ENCODE data around the gene HINT2.

HINT2 gene

DNA sequence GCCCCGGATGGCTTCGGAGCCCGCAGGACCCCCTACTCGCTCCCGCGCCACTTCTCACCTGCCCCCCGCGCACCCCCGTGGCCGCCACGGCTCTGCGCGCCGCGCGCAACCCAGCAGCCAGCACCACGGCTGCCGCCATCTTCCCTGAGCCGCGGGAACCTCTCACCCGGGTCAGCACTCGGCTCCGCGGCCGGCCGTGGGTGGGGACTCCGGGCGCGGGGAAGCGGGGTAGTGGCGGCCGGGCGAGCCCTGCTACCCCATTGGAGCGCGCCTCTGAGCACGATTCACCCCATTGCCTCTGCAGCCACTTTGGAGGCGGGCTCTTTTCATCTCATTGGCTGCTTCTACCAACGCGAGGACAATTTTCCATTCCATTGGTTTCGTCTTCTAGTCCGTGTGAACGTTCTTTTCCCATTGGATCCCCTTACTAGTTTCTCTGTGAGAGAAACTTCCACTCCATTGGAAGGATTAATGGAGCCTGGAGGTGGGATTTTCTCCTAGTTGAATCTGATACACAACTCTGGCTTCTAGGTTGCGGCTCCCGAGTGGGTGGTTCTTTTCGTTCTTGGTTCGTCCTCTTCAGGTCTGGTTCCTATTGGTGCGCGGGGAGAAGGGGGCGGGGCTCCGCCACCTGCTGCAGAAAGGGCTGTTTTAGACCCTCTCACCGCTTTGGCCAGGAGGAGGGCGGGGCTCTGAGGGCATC is at the start of gene HINT2:
Gene HINT2 (minus strand): TSS at position 202 of the 703 bp plus-strand sequence. CDS start 63 bp downstream, at position 139.
- peak; percentile 98 for DNase-seq (ENCODE audit: low spot score)

DNA sequence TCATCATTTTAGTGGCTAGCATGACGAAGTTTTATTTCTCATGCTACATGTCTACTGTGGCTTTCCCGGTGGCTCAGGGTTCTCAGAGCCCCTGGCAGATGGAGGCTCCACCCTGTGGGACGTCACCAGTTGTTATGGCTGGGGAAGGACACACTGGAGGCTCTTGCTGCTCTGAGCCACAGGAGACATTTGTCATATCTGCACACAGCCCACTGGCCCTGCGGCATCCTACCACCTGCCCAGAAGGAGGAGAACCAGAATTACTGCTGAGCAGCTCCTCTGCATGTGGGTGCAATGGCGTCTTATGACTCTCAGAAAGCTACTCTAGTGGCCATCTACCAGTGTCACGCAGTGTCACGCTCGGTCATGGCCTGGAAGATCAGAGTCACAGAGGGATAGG is 48.7 kb upstream of the HINT2 start:
- DNase-seq (ENCODE audit: low spot score) = no peak

DNA sequence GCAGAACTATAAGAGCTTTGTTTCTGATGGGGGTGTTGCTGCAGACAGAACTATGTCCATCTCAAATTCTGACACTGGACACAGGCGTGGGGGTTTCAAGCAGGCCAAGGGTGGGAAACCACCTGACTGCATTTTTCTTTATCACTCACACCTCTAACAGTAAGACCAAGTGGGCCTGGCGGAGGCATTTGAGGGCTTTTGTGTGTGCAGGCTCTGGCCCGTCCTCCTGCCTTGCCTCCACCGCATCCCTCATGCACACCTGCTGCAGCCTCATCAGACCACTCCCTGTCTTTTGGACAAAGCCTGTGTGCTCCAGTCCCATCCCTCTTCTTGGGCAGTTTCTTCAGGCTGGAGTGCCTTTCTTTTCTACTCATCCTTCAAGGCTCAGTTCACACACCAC is 47.5 kb upstream of the HINT2 start:
- DNase-seq (ENCODE audit: low spot score) = no peak

DNA sequence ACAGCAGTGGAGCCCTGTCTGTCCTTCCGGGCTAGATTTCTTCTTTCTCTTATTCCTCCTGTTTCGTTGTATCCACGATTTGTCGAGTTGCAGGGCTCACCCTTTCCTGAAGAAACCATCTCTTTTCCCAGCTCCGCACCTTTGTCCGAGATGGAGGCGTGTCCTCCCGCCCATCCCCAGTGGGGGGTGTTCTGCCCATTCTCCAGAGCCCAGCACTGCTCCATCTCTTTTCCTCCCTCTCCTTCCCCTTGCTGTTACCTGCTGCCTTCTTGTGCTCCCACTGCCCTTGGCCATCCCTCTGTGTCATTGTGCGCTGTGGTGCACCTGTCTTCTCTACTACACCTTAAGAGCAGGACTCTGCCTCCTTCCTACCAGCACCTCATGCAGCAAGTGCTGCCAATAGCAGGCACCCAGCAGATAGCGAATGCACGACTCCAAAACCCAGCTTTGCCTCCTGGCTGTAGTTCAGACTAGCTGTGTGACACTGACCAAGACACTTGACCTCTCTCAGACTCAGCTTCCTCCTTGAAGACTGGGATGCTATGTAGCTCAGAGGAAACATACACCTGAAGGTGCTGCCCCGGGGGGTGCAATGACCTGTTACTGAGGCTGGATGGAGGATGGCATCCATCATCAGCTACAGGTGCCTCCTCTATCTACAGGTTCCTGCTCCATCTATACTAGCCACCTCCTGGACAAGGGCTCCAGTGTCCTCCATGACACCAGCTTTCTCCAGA is 46.5 kb upstream of the HINT2 start:
- no peak for DNase-seq (ENCODE audit: low spot score)

DNA sequence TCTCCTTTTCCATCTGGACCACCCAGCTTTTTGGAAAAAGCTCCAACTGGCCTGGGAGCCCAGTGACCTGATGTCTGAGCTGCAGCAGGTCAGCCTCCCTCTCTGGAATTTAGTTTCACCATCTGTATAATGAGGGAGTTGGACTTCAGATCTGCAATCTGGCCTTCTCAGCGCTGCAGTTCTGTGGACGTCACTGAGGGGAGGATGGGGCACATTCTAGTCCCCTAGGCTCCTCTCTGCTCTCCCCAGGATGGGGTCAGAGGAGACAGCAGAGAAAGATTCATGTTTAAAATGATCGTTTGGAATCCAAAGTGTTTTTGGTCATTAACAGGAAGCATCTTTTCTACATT is 45.1 kb upstream of the HINT2 start:
- DNase-seq (ENCODE audit: low spot score) = no peak

DNA sequence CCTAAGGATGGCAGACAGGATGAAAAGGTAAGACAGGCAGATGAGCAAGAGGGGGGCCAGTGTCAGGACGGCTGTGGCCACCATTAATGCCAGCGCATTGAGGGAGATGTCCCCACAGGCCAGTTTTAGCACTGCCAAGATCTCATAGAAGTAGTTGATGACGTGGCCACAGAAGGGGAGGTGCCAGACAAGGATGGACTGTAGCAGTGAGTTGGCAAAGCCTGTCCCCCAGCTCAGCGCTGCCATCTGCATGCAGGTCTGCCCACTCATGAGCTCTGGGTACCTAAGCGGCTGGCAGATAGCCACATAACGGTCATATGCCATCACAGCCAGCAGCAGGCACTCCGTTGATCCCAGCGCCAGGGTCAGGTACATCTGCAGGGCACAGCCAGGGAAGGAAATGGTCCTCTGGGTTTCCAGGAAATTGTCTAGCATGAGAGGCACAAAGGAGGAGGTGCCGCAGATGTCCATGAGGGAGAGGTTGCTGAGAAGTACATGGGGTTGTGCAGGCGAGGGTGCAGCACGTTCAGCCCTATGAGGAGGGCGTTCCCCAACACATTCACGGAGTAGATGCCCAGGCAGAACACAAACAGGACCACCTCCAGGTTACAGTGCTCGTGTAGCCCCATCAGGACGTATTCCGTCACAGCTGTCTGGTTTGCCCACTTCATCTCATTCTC is 44.6 kb upstream of the HINT2 start:
- peak; percentile 44 for DNase-seq (ENCODE audit: low spot score)

DNA sequence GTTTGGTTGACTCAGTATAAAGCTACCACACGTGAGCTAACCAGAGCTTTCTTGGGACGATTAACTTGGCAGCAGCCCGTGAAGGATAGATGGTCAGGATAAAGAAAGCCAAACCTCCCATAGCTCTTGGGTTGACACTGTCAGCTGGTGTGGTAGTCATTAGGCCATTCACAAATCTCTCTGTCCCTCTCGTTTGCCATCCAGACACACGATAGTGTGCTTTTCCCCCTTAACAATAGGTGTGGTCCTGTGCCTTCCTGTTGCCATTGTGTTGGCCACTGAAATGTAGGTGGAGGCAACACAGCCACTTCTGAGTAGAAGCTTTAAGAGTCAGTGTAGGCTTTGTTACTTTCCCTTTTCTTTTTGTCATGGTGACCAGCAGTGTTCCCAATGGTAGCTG is 43.6 kb upstream of the HINT2 start:
- no peak for DNase-seq (ENCODE audit: low spot score)

DNA sequence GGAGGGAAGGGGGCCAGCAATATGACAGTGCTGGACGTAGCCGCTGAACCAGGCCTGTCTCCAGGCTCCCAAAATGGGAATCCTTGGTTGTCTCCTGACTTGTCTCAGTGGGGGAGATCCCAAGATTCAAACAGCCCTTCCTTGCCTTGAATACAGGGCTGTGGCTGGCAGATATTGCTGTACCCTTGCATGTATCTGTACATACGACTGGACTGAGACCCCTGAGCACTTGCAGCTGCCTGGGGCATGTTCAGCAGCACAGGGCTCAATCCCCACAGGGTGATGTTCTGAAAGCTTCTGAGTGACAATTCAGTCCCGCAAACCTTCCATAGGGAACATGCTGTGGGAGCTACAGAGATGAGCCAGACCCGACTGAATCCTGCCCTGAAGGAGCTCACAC is 42.0 kb upstream of the HINT2 start:
- no peak for DNase-seq (ENCODE audit: low spot score)

DNA sequence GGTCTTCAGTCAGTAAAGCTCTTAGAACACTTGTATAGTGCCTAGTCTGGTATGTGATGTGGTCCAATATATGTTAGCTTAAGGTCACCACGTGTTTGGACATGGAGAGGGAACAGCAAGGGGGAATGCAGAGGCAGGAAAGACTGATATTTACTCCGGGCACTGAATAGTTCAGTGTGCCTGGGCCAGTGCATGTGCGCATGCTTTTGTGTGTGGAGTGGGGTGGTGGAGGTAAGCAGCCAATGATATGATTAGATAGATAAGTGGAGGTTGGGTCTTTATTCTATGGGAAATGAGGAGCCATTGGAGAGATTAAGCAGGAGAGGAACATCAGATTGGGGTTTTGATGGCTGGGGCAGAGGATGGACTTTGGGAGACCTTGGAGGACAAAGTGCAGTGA is 41.4 kb upstream of the HINT2 start:
- DNase-seq (ENCODE audit: low spot score) = no peak

DNA sequence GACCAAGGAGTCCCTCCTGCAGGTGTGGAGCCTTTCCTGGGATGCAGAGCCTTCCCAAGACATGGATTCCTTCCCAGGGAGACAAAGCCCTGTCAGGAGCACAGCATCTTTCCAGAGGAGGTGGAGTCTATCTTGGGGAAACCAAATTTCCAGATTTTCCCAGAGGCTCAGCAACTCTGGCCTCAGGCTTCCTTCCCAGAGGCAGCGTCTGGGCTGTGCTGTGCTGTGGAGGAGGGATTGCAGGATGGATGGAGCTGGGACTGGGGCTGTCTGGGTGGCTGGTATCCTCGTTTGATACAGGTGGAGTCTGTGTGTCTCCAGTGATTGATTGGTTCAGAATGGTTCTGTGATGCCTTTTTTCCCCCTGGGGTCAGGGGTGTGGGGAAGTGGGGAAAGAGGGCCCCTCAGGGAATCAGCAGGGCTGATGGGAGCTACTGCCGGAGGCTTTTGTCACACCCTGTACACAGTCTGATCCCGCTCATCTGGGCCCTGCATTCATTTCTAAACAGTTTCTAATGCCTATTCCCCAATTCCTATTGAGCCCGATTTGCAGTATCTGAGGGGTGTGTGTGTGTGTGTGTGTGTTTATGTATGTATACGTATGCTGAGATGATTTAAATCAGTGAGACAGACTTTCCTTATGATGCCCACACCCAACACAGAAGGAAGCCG is 39.4 kb upstream of the HINT2 start:
- no peak for DNase-seq (ENCODE audit: low spot score)

DNA sequence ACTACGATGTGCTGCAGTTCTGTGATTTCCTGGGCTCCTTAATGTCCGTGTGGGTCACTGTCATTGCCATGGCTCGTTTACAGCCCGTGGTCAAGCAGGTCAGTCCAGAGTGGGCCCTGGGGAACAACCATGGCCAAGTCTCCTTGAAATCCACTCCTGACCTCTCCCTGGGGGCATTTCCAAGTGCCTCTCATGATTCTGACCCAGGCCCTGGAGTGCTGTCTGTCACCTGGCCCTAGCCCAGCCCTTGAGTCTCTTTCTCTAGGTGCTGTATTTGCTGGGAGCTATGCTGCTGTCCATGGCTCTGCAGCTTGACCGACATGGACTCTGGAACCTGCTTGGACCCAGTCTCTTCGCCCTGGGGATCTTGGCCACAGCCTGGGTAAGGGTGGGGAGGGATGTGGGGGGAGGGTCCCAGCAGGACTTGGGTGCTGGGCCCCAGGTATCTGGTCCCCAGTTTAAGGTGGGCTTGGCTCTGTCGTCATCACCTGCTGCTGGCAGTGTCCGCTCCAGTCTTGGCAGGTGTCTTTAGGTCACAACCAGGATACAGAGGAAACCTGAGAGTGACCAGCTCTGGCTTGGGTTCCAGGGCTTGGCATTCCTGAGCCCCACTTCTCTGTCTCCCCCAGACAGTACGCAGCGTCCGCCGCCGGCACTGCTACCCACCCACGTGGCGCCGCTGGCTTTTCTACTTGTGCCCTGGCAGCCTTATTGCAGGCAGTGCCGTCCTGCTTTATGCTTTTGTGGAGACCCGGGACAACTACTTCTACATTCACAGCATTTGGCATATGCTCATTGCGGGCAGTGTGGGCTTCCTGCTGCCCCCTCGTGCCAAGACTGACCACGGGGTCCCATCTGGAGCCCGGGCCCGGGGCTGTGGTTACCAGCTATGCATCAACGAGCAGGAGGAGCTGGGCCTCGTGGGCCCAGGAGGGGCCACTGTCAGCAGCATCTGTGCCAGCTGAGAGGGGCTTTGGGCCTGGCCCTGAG is 38.3 kb upstream of the HINT2 start:
- no peak for DNase-seq (ENCODE audit: low spot score)

DNA sequence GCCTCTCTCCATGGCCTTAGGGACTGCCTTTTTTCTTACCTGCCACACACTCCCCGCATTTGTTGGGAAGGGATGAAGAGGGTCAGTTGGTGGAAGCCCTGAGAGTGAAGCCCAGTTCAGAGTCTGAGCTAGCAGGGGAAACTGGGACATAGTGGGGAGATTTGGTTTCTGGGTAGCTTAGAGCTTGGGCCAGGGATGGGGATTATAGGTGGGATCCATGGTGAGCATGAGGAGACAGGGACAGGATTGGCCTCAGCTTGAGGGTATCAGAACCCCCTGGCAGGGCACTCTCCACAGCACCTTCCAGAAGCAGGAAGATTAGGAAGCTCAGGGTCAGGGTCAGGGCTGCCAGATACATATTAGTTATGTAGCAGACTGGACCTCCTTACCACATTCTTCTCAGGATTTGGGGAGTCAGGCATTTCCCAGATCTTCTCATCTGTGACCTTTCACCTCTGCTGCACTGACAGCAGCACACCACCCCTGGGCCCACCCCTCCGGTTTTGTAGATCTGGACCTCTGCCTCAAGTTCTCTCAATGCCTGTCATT is 37.5 kb upstream of the HINT2 start:
- DNase-seq (ENCODE audit: low spot score) = no peak

DNA sequence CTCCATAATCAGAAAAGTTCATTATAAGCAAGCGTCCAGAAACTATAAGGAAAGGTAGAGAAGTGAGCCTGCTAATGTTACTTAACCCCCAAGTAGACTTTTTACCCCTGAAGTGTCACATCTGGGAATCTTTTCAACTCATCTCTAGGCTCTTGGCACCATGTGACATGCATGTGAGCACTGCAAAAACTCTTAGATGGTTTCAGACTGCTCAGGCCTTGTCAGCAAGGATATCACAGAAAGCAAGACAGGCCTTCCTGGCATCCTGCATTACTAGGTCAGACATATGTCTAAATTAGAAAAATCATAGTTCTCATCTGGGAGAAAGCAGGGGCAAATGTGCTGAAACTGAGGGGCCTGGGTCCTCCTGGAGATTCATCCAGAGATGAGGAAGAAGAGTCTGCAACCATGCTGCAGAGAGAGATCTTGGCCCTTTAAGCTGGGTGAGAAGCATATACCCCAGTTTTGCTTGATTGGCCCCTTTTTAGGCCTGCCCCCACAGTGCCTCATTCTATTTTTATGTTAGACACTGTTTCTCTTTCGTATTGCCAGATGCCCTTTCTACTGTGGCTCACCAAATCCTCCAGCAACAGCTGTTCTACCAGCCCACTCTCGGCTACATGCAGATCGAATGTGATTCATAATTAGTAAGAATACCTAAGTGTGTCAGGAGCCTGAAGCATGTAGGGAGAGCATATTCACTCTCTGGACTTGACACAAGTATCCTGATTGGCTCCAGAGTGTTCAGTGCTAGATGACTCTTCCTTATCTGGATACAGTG is 33.1 kb upstream of the HINT2 start:
- no peak for DNase-seq (ENCODE audit: low spot score)

DNA sequence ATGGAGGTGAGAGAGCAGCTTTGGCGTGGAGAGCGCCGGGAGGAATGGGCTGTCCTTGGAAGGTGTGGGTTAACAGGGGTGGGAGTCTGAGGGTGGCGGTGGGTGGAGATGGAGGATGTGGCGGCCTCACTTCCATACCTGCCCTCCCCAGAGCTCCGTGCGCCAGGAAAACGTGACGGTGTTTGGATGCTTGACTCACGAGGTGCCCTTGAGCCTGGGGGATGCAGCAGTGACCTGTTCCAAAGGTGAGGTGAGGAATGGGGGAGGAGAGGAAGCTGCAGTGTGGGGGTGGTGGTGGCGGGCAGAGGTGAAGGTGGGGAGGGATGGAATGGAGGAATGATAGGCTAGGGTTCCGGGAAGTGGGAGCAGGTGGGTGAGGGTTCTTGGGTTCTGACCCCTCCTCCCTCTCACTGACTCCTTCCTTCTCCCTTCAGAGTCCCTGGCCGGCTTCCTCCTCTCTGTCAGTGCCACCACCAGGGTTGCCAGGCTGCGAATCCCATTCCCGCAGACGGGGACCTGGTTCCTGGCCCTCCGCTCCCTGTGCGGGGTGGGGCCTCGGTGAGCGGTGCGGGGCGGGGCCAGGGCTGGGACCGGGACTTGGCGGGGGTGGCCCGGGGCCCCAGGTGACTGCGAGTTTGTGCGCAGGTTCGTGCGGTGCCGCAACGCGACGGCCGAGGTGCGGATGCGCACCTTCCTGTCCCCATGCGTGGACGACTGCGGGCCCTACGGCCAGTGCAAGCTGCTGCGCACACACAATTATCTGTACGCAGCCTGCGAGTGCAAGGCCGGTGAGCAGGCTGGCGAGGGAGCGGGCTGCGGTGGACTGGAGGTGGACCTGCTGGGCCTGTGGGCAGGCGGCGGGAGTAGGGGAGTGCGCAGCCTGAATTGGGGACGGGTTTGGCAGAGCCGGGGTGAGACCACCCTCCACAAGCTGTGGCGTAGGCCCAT is 31.3 kb upstream of the HINT2 start:
- DNase-seq (ENCODE audit: low spot score) = no peak

DNA sequence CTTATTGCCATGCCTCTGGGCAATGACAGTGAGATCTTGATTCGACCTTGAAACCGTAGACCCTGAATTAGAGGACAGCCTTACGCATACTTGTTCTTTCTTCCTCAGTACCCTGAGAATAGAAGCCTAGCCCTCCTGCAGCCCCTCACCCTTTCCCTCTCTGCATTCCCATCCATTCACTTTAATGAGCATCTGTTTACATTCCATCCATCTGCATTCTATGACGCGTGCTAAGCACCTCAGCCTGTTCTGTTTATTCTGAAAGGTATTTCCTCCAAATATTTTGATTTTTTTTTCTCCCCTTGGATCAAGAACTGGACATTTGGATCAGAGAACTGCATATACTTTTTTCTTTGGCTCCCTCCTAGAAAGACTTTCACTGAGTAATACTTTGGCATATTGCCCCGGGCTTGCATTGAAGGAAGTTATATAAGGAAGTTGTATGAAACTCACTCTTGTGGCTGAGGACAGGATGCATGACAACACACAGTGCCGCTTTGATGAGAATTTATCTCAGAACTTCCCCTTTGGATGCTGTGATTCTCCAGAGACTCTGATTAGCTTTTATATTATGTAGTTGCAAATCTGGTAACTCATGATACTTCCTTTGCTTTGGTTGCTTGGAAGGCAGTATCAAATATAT is 29.9 kb upstream of the HINT2 start:
- DNase-seq (ENCODE audit: low spot score) = peak; percentile 44

DNA sequence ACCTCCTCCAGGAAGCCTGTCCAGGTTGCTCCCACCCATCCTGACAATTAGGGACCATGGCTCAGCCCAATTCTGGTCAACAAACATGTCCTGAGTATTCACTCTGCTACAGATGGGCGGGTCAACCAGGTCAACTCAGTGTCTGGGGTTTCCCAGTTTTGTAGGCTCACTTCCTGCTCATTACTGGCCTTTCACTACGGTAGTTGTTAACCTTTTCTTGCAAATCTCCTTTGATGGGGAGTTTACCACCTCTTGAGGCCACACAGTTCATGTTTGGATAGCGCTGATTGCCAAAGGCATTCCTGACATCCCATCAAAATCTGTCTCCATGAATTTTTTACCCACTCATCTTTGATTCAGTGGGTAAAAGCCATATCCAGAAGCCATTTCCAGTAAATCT is 28.0 kb upstream of the HINT2 start:
- DNase-seq (ENCODE audit: low spot score) = no peak

DNA sequence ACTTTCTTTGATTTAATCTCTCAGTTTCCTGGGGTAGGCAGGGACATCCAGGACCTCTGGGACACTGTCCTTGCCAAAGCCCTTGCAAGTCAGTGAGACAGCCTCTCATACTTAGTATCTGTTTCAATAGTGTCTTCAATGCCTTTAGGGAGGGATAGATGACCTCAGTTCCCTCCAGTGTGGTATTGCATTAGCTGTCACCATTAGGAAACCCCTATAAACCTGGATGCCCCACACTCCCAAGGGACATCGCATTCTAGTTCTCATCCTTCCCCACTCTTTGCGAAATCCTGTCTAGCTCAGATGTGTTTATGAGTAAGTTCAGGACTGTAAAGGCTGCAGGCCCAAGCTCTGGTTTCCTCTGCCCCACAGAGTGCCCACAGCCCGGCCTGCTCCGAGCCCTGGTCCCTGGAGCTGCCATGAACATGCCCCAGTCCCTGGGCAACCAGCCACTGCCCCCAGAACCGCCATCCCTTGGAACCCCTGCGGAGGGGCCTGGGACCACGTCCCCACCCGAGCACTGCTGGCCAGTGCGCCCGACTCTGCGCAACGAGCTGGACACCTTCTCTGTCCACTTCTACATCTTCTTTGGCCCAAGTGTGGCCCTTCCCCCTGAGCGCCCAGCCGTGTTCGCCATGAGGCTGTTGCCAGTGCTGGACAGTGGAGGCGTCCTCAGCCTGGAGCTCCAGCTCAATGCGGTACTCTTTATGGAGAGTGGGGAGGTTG is 27.3 kb upstream of the HINT2 start:
- DNase-seq (ENCODE audit: low spot score) = no peak

DNA sequence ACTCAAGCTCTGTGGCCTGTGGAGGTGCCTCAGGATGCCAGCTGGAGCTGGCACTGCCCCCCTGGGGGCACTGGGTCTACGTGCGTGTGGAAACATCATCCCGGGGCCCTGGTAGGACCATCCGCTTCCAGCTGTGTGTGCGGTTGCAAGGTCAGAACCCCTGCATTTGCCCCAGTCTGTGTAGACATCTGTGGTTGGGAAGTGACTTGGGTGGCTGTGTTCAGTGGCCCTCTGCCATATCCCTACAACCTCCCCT is 26.7 kb upstream of the HINT2 start:
- no peak for DNase-seq (ENCODE audit: low spot score)

Measured in SW480 (cell line).